Smooth muscle cell of the brain vasculature (primary cell): Measurements from ENCODE around the gene DHCR24.

Experiments used
- DNase-seq: peaks from one replicate; pipeline ENCODE4 v3.0.0-alpha.2; 2012; ENCODE audit warnings: low read depth, low spot score

Gene DHCR24

GRCh38 chr1:54846716-54847284 lies 40.2 kb downstream of the DHCR24 start:
- DNase-seq: no peak

GRCh38 chr1:54846301-54846700 lies 40.7 kb downstream of the DHCR24 start:
- no peak for DNase-seq

- DNase-seq: no peak
Observed at GRCh38 chr1:54845772-54846171, 41.2 kb downstream of the DHCR24 start.

GRCh38 chr1:54844564-54844963 lies 42.4 kb downstream of the DHCR24 start:
- no peak for DNase-seq

- no peak for DNase-seq
Observed at GRCh38 chr1:54843449-54843848, 43.5 kb downstream of the DHCR24 start.

- no peak for DNase-seq
Observed at GRCh38 chr1:54842963-54843362, 44.0 kb downstream of the DHCR24 start.

- no peak for DNase-seq
Observed at GRCh38 chr1:54842206-54842915, 44.6 kb downstream of the DHCR24 start.

GRCh38 chr1:54839824-54840223 lies 47.2 kb downstream of the DHCR24 start:
- no peak for DNase-seq

GRCh38 chr1:54838565-54839180 lies 48.3 kb downstream of the DHCR24 start:
- DNase-seq: no peak

- DNase-seq: no peak
Observed at GRCh38 chr1:54837002-54837853, 49.8 kb downstream of the DHCR24 start.

GRCh38 chr1:54836594-54836993 lies 50.4 kb downstream of the DHCR24 start:
- DNase-seq: no peak

- DNase-seq: no peak
Observed at GRCh38 chr1:54835970-54836369, 51.0 kb downstream of the DHCR24 start.

- no peak for DNase-seq
Observed at GRCh38 chr1:54835131-54835898, 51.7 kb downstream of the DHCR24 start.

GRCh38 chr1:54834007-54834541 lies 52.9 kb downstream of the DHCR24 start:
- DNase-seq: no peak

- no peak for DNase-seq
Observed at GRCh38 chr1:54833121-54833520, 53.9 kb downstream of the DHCR24 start.

- DNase-seq: no peak
Observed at GRCh38 chr1:54826226-54826816, 60.7 kb downstream of the DHCR24 start.

- no peak for DNase-seq
Observed at GRCh38 chr1:54825696-54826095, 61.3 kb downstream of the DHCR24 start.

- no peak for DNase-seq
Observed at GRCh38 chr1:54823670-54824069, 63.3 kb downstream of the DHCR24 start.

GRCh38 chr1:54819733-54820132 lies 67.3 kb downstream of the DHCR24 start:
- DNase-seq: no peak

- no peak for DNase-seq
Observed at GRCh38 chr1:54819195-54819536, 67.8 kb downstream of the DHCR24 start.
